GM12874 (cell line): ENCODE measurements around the gene YWHAH.

ENCODE experiments used
- TF ChIP-seq, protein P1 (sequence below): IDR thresholded peaks from 2 replicates; pipeline ENCODE4 v1.5.1; 2011; ENCODE audit warnings: low read depth, mild to moderate bottlenecking, control low read depth, low read length, moderate library complexity; ENCODE audit not compliant: insufficient read depth

The YWHAH gene

DNA sequence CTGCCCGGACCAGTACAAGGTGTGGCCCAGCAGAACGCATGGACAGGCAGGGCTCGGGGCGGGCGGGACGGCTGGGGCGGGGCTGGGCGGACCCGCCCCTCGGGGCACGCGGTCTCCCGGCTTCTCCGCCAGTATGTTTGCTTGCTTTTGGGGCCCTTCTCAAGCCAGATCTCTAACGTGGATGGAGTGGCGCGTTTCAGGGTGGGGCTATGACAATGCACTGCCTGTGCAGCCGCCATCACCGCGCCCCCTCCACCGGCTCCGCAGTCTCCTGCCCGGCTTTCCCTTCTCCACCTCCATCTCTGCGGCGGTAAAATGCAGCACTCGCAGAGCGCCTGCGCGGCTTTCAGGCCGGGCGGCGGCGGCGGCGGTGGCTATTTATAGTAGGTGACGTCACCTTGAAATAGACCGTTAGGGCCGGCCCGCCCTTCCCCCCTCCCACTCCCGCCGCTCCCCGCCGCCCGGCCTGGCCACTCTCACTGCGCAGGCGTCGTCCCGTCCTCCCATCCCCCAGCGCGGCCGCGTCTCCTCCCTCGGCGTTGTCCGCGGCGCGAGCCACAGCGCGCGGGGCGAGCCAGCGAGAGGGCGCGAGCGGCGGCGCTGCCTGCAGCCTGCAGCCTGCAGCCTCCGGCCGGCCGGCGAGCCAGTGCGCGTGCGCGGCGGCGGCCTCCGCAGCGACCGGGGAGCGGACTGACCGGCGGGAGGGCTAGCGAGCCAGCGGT is at the start of gene YWHAH:
Gene YWHAH, plus strand, starts transcription at position 558 of the 722 bp plus-strand sequence. CDS start 199 bp downstream, outside the sequence.
- TF ChIP-seq, protein P1, sequence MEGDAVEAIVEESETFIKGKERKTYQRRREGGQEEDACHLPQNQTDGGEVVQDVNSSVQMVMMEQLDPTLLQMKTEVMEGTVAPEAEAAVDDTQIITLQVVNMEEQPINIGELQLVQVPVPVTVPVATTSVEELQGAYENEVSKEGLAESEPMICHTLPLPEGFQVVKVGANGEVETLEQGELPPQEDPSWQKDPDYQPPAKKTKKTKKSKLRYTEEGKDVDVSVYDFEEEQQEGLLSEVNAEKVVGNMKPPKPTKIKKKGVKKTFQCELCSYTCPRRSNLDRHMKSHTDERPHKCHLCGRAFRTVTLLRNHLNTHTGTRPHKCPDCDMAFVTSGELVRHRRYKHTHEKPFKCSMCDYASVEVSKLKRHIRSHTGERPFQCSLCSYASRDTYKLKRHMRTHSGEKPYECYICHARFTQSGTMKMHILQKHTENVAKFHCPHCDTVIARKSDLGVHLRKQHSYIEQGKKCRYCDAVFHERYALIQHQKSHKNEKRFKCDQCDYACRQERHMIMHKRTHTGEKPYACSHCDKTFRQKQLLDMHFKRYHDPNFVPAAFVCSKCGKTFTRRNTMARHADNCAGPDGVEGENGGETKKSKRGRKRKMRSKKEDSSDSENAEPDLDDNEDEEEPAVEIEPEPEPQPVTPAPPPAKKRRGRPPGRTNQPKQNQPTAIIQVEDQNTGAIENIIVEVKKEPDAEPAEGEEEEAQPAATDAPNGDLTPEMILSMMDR, result no peak

- TF ChIP-seq, protein P1, result no peak
Measured at GRCh38 chr22:31895411-31896123, 48.8 kb upstream of the YWHAH start.

GRCh38 chr22:31896472-31896871 is 47.9 kb upstream of the YWHAH start:
- TF ChIP-seq, protein P1, result no peak

DNA sequence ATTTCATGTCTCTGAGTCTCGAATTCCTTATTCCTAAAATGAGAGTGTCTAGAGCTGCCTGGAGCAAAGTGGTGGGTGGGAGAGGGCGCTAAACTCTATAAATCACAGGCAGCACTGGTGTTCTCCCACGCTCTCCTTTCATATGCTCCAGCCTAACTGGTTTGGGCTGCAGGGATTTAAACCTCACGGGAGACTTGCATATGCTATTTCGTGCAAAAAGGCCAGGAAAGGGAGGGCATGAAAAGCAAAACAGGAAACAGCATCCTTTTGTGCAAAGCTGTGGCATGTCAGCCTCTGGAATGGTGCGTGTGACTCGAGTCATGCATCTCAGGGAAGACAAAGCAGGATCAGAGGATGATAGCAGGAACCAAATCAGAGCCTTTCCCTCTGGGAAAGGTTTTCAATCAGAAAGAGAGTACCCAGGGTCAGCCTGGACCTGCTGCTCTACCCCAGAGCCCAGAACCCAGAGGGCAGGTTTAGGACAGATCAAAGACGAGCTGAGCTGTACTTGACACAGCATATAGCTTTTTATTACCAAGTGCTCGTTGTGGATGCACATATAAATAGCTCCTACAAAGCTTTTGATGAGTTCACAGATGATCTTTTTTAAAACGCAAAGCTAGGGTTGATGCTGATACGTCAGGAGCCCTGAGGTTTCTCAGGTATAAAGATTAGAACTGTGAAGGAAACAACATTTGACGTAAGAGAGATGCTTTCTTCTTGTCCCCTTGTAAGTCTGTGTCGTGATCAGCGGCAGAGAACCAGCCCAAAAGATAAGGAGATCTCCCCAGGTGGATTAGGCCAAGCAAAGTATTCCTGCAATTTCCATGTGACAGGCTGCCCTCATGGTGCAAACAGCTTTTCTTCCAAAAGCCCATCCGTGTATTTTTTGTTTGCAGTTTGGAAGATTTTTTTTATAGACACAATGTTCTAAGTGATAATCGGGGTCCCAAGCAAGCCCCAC is 46.2 kb upstream of the YWHAH start:
- TF ChIP-seq, protein P1, result no peak

DNA sequence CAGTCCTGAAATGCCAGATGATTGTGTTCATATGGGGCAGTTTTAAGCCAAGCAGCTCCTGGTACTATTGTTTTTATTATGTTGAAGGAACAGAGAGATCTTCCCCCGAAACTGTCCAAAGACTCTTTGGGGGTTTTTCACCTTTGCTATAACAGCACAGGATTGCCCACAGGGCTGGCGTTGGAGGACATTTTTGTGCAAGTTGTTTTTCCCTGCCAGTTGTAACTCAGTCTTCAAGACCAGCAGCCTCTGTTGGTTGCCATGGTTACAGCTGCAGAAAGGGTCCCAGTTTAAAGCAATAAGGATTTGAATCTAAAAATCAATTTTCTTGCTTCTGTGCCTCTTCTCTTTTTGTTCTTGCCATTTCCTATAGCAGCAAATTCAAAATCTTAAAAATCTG is 45.4 kb upstream of the YWHAH start:
- TF ChIP-seq, protein P1, result no peak

DNA sequence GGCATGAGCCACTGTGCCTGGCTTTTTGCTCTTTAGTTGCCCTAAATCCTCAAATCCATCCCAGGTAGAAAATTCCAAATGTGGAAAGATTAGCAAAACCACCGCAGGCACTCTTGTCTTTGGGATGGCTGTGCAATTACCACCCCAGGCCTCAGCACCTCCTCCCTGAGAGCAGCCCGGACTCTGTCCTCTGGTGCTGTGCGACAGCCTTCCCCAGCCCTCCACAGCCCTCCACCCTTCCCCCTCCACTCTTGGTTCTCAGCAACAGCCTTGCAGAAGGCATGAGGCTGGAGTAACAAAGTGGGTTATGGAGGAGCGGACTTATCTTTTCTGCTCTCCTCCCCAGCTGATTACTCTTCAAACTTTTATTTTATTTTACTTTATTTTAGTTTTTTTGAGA is 44.7 kb upstream of the YWHAH start:
- TF ChIP-seq, protein P1, result no peak

- TF ChIP-seq, protein P1, result no peak
Measured at GRCh38 chr22:31901388-31902137, 42.8 kb upstream of the YWHAH start.
